SK-N-SH (cell line): Measurements from ENCODE around the gene SH3BGRL3. TPM values are rescaled to one million over a fixed set of nuclear protein-coding genes. Genes with fewer than 3 reads are reported as not detected.

Source experiments
- CTCF ChIA-PET: fragments of 300-600, 350-600 bp; formaldehyde crosslinking; extraction: SDS; loops from one replicate; lab custom pipeline; 2021; lab: Yijun Ruan, JAX
- POLR2A ChIA-PET: fragments of 350-600 bp; sonication (Branson Sonifier 250); formaldehyde crosslinking; extraction: SDS; loops from one replicate; lab custom pipeline; 2020; ENCODE audit warnings: antibody characterized with exemption, inconsistent platforms; lab: Yijun Ruan, JAX
- DNase-seq: peaks from one replicate; pipeline ENCODE4 v3.0.0; 2012
- H2AFZ ChIP-seq: fragments of 200-600 bp; sonication (generic); 2 replicates; pipeline ENCODE4 v1.8.1; 2016; ENCODE audit warnings: antibody characterized with exemption, mild to moderate bottlenecking, low read depth
- H3F3A ChIP-seq: fragments of 200-600 bp; sonication (generic); replicated peaks from 2 replicates; pipeline ENCODE3; 2016; ENCODE audit warnings: antibody characterized with exemption, mild to moderate bottlenecking; ENCODE audit not compliant: insufficient read depth
- H3K27ac ChIP-seq, 2 experiments: fragments of 200-500 bp in 1 of 2; fragments of 200-600 bp in 1 of 2; sonication (Bioruptor generic) in 1 of 2; sonication (generic), shearing (Covaris generic) in 1 of 2; 2 replicates each; pipeline versions ENCODE4 v1.5.1 to v1.6.1; 2014 to 2016; ENCODE audit warnings: low read depth in 2 of 2, inconsistent platforms in 1 of 2, low read length in 1 of 2, mild to moderate bottlenecking in 1 of 2, mixed read lengths in 1 of 2
- H3K27me3 ChIP-seq: fragments of 200-600 bp; sonication (generic), shearing (Covaris generic); 2 replicates; pipeline ENCODE4 v1.6.1; 2016; ENCODE audit warnings: mixed run types; ENCODE audit not compliant: insufficient read depth
- H3K36me3 ChIP-seq, 2 experiments: fragments of 200-500 bp in 1 of 2; fragments of 200-600 bp in 1 of 2; sonication (Bioruptor generic) in 1 of 2; sonication (generic) in 1 of 2; replicated peaks in 1 of 2; 2 replicates each; pipeline versions ENCODE3 to v1.5.1; 2014 to 2016; ENCODE audit warnings: low read length in 1 of 2, mild to moderate bottlenecking in 1 of 2; ENCODE audit not compliant: insufficient read depth in 2 of 2, control insufficient read depth in 1 of 2
- H3K4me1 ChIP-seq, 2 experiments: fragments of 200-500 bp in 1 of 2; fragments of 200-600 bp in 1 of 2; sonication (Bioruptor generic) in 1 of 2; sonication (generic), shearing (Covaris generic) in 1 of 2; 2 replicates each; pipeline versions ENCODE4 v1.5.1 to v1.6.1; 2014 to 2016; ENCODE audit warnings: low read depth in 1 of 2, low read length in 1 of 2, mixed run types in 1 of 2; ENCODE audit not compliant: insufficient read depth in 2 of 2, control insufficient read depth in 1 of 2
- H3K4me2 ChIP-seq: fragments of 200-600 bp; sonication (generic), shearing (Covaris generic); 2 replicates; pipeline ENCODE4 v1.6.1; 2017; ENCODE audit warnings: mixed run types
- H3K4me3 ChIP-seq, 2 experiments: fragments of 200-500 bp in 1 of 2; fragments of 200-600 bp in 1 of 2; sonication (Bioruptor generic) in 1 of 2; sonication (generic), shearing (Covaris generic) in 1 of 2; 2 replicates each; pipeline versions ENCODE4 v1.5.1 to v1.8.1; 2014 to 2016; ENCODE audit warnings: low read depth in 2 of 2, inconsistent platforms in 1 of 2, low read length in 1 of 2, mild to moderate bottlenecking in 1 of 2, mixed read lengths in 1 of 2, moderate library complexity in 1 of 2
- H3K79me2 ChIP-seq: fragments of 200-600 bp; sonication (generic); 2 replicates; pipeline ENCODE4 v1.8.1; 2017; ENCODE audit warnings: mild to moderate bottlenecking; ENCODE audit not compliant: insufficient read depth
- H3K9ac ChIP-seq: fragments of 200-600 bp; sonication (generic); 2 replicates; pipeline ENCODE4 v1.6.1; 2017; ENCODE audit warnings: mixed run types
- H3K9me2 ChIP-seq: fragments of 200-600 bp; sonication (generic); 2 replicates; pipeline ENCODE4 v1.6.1; 2017; ENCODE audit warnings: mixed run types
- H3K9me3 ChIP-seq: fragments of 200-600 bp; sonication (generic); 2 replicates; pipeline ENCODE4 v1.6.1; 2017; ENCODE audit warnings: mixed run types, mild to moderate bottlenecking, moderate library complexity
- H4K20me1 ChIP-seq: fragments of 200-600 bp; sonication (generic); 2 replicates; pipeline ENCODE4 v1.6.1; 2017; ENCODE audit warnings: mild to moderate bottlenecking, mixed run types; ENCODE audit not compliant: insufficient read depth
- CHD2 ChIP-seq: fragments of 150-350 bp; IDR thresholded peaks from 2 replicates; pipeline ENCODE4 v1.6.1; 2018; ENCODE audit warnings: low read length; ENCODE audit not compliant: partially characterized antibody
- CTCF ChIP-seq: fragments of 200-600 bp; sonication (generic); IDR thresholded peaks from 2 replicates; pipeline ENCODE4 v1.6.1; 2017; ENCODE audit warnings: antibody characterized with exemption, mild to moderate bottlenecking, moderate library complexity
- EZH2phosphoT487 ChIP-seq: fragments of 200-600 bp; sonication (generic); IDR thresholded peaks from 2 replicates; pipeline ENCODE4 v1.6.1; 2017; ENCODE audit warnings: low read depth, mixed run types, mild to moderate bottlenecking, antibody characterized with exemption, moderate library complexity, borderline replicate concordance
- FOSL2 ChIP-seq: IDR thresholded peaks from 2 replicates; pipeline ENCODE4 v1.4.0; 2012; ENCODE audit warnings: low read depth, mild to moderate bottlenecking, moderate library complexity, borderline replicate concordance
- FOXJ3 ChIP-seq: sonication (generic); formaldehyde crosslinking; IDR thresholded peaks from 2 replicates; pipeline ENCODE4 v1.5.1; 2020; ENCODE audit warnings: mild to moderate bottlenecking, missing genetic modification reagents
- GABPA ChIP-seq: IDR thresholded peaks from 2 replicates; pipeline ENCODE4 v1.4.0; 2012; ENCODE audit warnings: low read depth, mild to moderate bottlenecking
- GATA2 ChIP-seq: sonication (generic); formaldehyde crosslinking; IDR thresholded peaks from 2 replicates; pipeline ENCODE4 v1.5.0; 2020; ENCODE audit warnings: mild to moderate bottlenecking, missing genetic modification reagents
- MAX ChIP-seq: IDR thresholded peaks from 2 replicates; pipeline ENCODE4 v1.4.0; 2012; ENCODE audit warnings: low read depth
- MXI1 ChIP-seq: IDR thresholded peaks from 2 replicates; pipeline ENCODE4 v1.6.1; 2012; ENCODE audit warnings: mild to moderate bottlenecking, low read depth, low read length, improper control_type of control experiment
- NRF1 ChIP-seq: IDR thresholded peaks from 2 replicates; pipeline ENCODE4 v1.6.1; 2012; ENCODE audit warnings: low read depth, mild to moderate bottlenecking, low read length
- RAD21 ChIP-seq: IDR thresholded peaks from 2 replicates; pipeline ENCODE4 v1.6.1; 2012; ENCODE audit warnings: mild to moderate bottlenecking, low read length
- RCOR1 ChIP-seq: fragments of 150-350 bp; IDR thresholded peaks from 2 replicates; pipeline ENCODE4 v1.6.1; 2017; ENCODE audit warnings: antibody characterized with exemption, low read length
- RXRA ChIP-seq: IDR thresholded peaks from 2 replicates; pipeline ENCODE4 v1.4.0; 2012; ENCODE audit warnings: low read depth, mild to moderate bottlenecking, borderline replicate concordance
- TCF12 ChIP-seq: IDR thresholded peaks from 2 replicates; pipeline ENCODE4 v1.4.0; 2012
- USF2 ChIP-seq: fragments of 150-350 bp; IDR thresholded peaks from 2 replicates; pipeline ENCODE4 v1.6.1; 2017; ENCODE audit warnings: antibody characterized with exemption, low read length, low read depth, borderline replicate concordance
- YY1 ChIP-seq: IDR thresholded peaks from 2 replicates; pipeline ENCODE4 v1.4.0; 2012; ENCODE audit warnings: low read depth, mild to moderate bottlenecking
- WGBS: methylation state at CpG from one replicate; pipeline ENCODE4 v1.1.6; 2017; ENCODE audit warnings: low lambda C conversion rate; 5-methylcytosine and 5-hydroxymethylcytosine counted together
- polyA plus RNA-seq, 3 experiments: library from polyadenylated mRNA; depleted of rRNA; stranded (reverse); fragments of >200 nt; gene quantifications; 2 replicates each; pipeline ENCODE4 v1.2.3, GENCODE V29; 2012
- TF ChIP-seq, protein P1 (sequence below): IDR thresholded peaks from 2 replicates; pipeline ENCODE4 v1.6.1; 2012; ENCODE audit warnings: mild to moderate bottlenecking, low read depth, low read length, moderate library complexity

The SH3BGRL3 gene
- polyA plus RNA-seq, 1 of the 3 experiments (the other 2 are of a cell fraction): 202 TPM

DNA sequence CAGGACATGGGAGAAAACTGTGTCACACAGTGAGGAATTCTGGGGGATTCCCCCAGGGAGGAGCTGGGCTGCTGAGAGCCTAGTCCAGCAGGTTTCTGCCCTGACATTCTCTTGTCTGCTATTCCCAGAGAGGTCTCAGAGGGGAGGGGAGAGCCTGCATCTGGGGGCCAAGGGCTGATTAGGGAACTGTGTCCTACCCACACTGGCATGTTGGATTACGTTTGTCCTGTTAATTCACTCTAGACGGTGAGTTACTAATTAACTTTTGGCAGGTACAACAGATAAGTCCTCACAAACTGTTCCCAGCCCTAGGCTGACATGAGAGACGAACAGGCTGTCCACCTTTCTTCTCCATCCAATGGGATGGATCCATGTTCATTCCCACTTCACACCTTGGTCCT, 2.6 kb upstream of the SH3BGRL3 start:
- no peaks in the 10 kb centered on the region for H3K27me3 ChIP-seq
- H3K9me2 ChIP-seq: no peaks in the 10 kb centered on the region
- H3K9ac ChIP-seq: no peak overlapping the region
- peaks cover 14% of the 10 kb centered on the region for H4K20me1 ChIP-seq
- peaks cover 36 to 55% of the 10 kb centered on the region in 2 experiments; a peak in 3 of 4 replicates for H3K4me1 ChIP-seq
- H3F3A ChIP-seq: peaks cover 51% of the 10 kb centered on the region
- DNase-seq: no peak
- H3K36me3 ChIP-seq: peaks cover 9 to 25% of the 10 kb centered on the region in 2 experiments
- no peaks in the 10 kb centered on the region for H3K9me3 ChIP-seq
- 92% methylated on average over 3 of the region's 3 CpGs for WGBS
- TF ChIP-seq YY1: no peak
- no peak overlapping the region for H3K4me2 ChIP-seq
- no peak overlapping the region for H2AFZ ChIP-seq
- ChIA-PET CTCF (interaction anchor here (1.2 to 9.5 kb wide), 11 partner anchors 10 to 171 kb away, joined by 3 to 204 read pairs (median 8); partner anchors contain the start of genes CD52, CEP85 and ZNF593), POLR2A (no interaction called here)
- peak overlapping the region in 1 of 2 experiments; percentile 87; a peak in 3 of 4 replicates for H3K27ac ChIP-seq
- H3K4me3 ChIP-seq: no peak overlapping the region
- H3K79me2 ChIP-seq: peaks cover 31% of the 10 kb centered on the region

GRCh38 chr1:26277719-26278118, 2.2 kb upstream of the SH3BGRL3 start:
- Histone ChIP-seq H2AFZ (no peak overlapping the region), H3F3A (peaks cover 51% of the 10 kb centered on the region), H3K36me3 (peaks cover 9 to 27% of the 10 kb centered on the region in 2 experiments), H3K4me3 (no peak overlapping the region), H4K20me1 (peaks cover 19% of the 10 kb centered on the region), H3K4me2 (peak overlapping the region; percentile 95; the same call in 1 of the 2 replicates), H3K9me3 (no peaks in the 10 kb centered on the region), H3K9ac (peak overlapping the region; percentile 81; the same call in 1 of the 2 replicates), H3K9me2 (no peaks in the 10 kb centered on the region), H3K27ac (peak overlapping the region in 1 of 2 experiments; percentile 87; a peak in 2 of 4 replicates), H3K27me3 (no peaks in the 10 kb centered on the region), H3K4me1 (peaks cover 36 to 58% of the 10 kb centered on the region in 2 experiments; a peak in 3 of 4 replicates), H3K79me2 (peaks cover 36% of the 10 kb centered on the region)
- ChIA-PET POLR2A (no interaction called here), CTCF (interaction anchor here (1.3 to 9.5 kb wide), 7 partner anchors 10 to 108 kb away, joined by 5 to 204 read pairs (median 11); partner anchors contain the start of genes CD52, CEP85 and ZNF593)
- TF ChIP-seq, protein P1, sequence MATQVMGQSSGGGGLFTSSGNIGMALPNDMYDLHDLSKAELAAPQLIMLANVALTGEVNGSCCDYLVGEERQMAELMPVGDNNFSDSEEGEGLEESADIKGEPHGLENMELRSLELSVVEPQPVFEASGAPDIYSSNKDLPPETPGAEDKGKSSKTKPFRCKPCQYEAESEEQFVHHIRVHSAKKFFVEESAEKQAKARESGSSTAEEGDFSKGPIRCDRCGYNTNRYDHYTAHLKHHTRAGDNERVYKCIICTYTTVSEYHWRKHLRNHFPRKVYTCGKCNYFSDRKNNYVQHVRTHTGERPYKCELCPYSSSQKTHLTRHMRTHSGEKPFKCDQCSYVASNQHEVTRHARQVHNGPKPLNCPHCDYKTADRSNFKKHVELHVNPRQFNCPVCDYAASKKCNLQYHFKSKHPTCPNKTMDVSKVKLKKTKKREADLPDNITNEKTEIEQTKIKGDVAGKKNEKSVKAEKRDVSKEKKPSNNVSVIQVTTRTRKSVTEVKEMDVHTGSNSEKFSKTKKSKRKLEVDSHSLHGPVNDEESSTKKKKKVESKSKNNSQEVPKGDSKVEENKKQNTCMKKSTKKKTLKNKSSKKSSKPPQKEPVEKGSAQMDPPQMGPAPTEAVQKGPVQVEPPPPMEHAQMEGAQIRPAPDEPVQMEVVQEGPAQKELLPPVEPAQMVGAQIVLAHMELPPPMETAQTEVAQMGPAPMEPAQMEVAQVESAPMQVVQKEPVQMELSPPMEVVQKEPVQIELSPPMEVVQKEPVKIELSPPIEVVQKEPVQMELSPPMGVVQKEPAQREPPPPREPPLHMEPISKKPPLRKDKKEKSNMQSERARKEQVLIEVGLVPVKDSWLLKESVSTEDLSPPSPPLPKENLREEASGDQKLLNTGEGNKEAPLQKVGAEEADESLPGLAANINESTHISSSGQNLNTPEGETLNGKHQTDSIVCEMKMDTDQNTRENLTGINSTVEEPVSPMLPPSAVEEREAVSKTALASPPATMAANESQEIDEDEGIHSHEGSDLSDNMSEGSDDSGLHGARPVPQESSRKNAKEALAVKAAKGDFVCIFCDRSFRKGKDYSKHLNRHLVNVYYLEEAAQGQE: no peak
- TF ChIP-seq FOXJ3 (CRISPR knock-in tag) (no peak), FOSL2 (no peak), CTCF (no peak), EZH2phosphoT487 (no peak), MXI1 (no peak), MAX (no peak), NRF1 (no peak), RXRA (no peak), GABPA (no peak), RCOR1 (no peak), CHD2 (no peak), USF2 (no peak), RAD21 (no peak), GATA2 (CRISPR knock-in tag) (no peak), TCF12 (no peak)
- no CpG with 5 or more reads among the region's 1 CpG for WGBS
- no peak for DNase-seq
